GM12874 (cell line): ENCODE data around the gene FBXO9.

Experiments
- TF ChIP-seq, protein P1 (sequence below): IDR thresholded peaks from 2 replicates; pipeline ENCODE4 v1.5.1; 2011; ENCODE audit warnings: low read depth, mild to moderate bottlenecking, control low read depth, low read length, moderate library complexity; ENCODE audit not compliant: insufficient read depth

The FBXO9 gene

DNA sequence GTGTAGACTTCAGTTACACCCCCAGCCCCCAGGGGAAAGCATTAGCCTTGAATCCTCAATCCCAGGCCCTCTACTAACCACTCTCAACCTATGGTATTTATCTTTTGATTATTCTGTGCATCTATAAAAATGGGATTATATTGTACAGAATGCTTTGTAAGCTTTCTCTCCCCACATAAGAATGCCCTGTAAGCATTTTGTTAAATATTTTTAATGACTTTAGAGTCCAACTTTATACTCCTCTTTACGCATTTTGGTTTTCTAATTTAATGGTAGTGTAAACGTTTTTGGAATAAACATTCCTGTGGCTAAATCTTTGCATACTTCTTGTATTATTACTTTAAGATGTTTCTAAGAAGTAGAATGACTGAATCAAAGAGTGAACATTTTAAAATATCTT, 35.4 kb downstream of the FBXO9 start:
- TF ChIP-seq, protein P1, sequence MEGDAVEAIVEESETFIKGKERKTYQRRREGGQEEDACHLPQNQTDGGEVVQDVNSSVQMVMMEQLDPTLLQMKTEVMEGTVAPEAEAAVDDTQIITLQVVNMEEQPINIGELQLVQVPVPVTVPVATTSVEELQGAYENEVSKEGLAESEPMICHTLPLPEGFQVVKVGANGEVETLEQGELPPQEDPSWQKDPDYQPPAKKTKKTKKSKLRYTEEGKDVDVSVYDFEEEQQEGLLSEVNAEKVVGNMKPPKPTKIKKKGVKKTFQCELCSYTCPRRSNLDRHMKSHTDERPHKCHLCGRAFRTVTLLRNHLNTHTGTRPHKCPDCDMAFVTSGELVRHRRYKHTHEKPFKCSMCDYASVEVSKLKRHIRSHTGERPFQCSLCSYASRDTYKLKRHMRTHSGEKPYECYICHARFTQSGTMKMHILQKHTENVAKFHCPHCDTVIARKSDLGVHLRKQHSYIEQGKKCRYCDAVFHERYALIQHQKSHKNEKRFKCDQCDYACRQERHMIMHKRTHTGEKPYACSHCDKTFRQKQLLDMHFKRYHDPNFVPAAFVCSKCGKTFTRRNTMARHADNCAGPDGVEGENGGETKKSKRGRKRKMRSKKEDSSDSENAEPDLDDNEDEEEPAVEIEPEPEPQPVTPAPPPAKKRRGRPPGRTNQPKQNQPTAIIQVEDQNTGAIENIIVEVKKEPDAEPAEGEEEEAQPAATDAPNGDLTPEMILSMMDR = no peak

DNA sequence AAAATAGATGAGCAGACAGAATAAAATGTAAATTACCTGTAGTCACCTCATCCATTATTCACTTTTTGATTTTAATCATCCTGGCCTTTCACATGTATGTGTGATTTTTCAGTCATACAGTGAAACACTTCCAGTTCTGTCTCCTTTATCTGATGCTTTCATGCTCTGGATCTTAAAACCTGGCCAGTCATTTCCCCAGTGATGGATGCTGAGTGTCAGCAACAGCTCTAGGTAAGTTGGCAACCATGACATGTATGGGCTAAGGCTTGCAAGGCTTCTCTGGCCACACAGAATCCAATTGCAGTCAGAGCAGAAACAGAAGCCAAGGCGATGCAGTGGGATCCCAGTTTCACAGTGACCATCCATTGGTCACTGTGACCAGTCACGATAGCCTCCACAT, 35.8 kb downstream of the FBXO9 start:
- TF ChIP-seq, protein P1 = no peak

DNA sequence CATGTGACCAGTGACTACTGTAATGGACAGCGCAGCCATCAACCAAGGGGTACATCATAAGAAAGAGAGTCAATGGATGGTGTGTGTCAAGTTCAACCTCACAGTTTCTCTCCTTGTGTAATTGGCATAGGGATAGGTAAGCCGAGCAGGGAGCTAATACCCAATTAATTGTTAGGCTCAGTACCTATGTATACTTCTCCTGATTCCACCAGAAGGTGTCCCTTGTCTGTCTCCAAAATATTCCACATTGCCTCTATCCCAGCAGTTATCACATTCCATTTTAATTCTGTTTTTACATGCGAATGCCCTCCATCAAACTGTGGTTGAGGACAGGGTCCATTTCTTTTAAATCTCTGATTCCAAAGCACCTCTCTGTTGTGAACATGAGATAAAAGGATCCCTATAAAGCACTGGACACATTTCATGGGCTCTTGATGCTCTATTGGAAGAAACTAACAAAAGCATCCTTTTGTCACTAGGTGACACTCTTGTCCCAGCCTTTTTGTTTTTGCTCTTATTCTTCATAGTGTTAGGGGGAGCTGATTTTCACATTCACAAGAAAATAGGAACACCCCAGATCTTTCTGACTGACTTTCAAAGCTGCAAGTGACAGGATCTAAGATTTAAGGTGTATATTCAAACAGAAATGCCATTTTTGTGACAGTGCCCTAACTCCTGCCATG, 38.9 kb downstream of the FBXO9 start:
- TF ChIP-seq, protein P1 = no peak

DNA sequence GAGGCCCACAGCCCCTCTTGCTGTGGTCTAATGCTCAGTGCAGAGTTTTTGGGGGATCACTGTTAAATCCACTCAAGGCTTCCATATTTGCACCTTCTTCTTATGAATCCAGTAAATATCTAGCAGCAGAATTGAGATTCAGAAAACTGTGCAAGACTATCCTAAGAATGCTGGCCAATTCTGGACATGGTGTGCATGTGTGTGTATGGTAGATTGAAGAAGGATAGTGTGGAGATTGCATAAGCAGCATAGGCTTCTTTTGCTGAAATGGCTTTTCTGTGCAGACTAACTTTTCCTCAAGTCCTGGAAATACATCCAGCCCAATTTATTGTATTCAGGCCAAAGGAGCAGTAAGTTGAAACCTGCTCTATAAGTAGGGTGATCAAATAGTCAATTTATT, 39.7 kb downstream of the FBXO9 start:
- TF ChIP-seq, protein P1 = no peak

DNA sequence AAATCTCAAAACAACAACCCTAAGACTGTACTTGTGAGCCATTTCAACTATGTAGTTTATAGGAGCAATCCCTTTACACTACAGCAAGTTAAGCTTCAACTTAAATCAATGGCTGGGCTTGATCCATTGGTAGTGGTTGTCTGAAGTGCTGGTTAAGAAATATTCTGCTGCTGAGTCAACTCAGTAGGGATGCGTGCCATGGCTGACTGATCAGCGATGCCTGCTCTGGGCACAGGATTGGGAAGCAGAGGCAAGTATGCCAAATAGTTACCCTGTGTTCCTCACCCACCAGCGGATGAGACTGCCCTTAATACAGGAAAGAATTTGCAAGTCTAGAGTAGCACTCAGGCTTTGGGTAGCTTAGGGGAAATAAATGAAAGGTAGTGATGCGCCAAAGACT, 41.9 kb downstream of the FBXO9 start:
- TF ChIP-seq, protein P1 = no peak

DNA sequence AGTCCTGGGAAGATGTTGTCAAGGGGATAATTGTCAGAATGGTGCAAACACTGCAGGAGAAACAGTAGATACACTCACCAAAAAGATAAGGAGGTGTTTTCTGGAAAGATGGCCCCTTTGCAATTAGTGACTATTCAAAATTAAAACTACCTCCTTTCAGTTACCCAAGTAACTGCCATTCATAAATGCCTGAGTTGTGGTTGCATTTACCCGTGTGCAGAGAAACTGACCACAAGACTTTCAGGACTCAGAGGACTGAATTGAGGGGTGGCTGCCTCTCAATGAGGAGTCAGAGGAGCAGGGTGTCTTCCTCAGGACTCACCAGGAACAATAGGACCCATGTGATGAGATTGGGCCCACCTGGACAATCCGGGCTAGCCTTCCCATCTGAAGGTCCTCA, 44.4 kb downstream of the FBXO9 start:
- TF ChIP-seq, protein P1 = no peak

DNA sequence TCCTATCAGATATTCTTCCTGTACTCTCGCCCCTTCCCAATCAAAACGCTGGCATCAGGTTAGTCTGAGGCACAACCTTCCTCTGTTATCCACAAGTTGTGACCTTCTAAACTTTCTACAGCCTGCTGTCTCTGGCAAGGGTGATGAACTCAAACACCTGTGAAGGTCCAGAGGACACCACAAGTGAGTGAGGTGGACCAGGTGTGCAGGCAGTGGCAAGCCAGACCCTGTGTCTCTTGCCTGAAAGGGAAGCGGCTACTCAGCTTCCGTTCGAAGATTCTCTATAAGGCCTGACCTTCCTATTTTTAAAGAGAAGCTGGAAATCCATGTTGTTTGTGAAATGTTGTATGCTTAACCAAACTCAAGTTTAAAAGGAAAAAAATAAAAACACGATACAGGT, 46.7 kb downstream of the FBXO9 start:
- TF ChIP-seq, protein P1 = no peak
